ENCODE data around the gene MELTF. TPM values are rescaled to one million over a fixed set of nuclear protein-coding genes. Genes with fewer than 3 reads are reported as not detected.
"Not testable (repeated sequence)": the region's sequence is repeated elsewhere in the genome, so short reads cannot be mapped to it uniquely, and the experiment has no call there.

MELTF gene
- total RNA-seq = 10 to 100 TPM in 2 of 4 donors, 1 to 10 TPM in 1, under 1 TPM in 1; 0.77 to 18.0 (median 6.3) TPM

GRCh38 chr3:197029511-197030167 is at the start of gene MELTF:
Gene MELTF (minus strand): TSS chr3:197029817. CDS start chr3:197029702, 115 bp downstream.
- Histone ChIP-seq H3K27me3 (no peaks in the 10 kb centered on the region), H3K4me1 (peaks cover 0 to 6% of the 10 kb centered on the region in 2 donors), H3K4me3 (peak within 1 kb of the TSS; percentile 22 to 39), H3K36me3 (no peaks in the 10 kb centered on the region), H3K9me3 (no peaks in the 10 kb centered on the region), H3K27ac (peak within 1 kb of the TSS; percentile 81 to 90)
- peak; percentile 35 to 85 (median 72) for TF ChIP-seq CTCF (IDR thresholded peaks at IDR 0.05)
- TF ChIP-seq POLR2A (IDR thresholded peaks at IDR 0.05) = no peak
- intact Hi-C loops (cut with DNase I; ENCODE audit: low total_unique reads) = no loop called here
- peak; percentile 72 for DNase-seq

GRCh38 chr3:197076415-197076814 is 46.8 kb upstream of the MELTF start:
- Histone ChIP-seq H3K27me3 (no peaks in the 10 kb centered on the region), H3K4me1 (no peaks in the 10 kb centered on the region), H3K4me3 (no peak overlapping the region), H3K27ac (no peak overlapping the region), H3K36me3 (no peaks in the 10 kb centered on the region), H3K9me3 (no peaks in the 10 kb centered on the region)
- TF ChIP-seq CTCF (IDR thresholded peaks at IDR 0.05) (no peak), POLR2A (IDR thresholded peaks at IDR 0.05) (no peak)
- no peak for DNase-seq
- intact Hi-C loops (cut with DNase I; ENCODE audit: low total_unique reads) = no loop called here

GRCh38 chr3:197068077-197068476 is 38.5 kb upstream of the MELTF start:
- Histone ChIP-seq H3K4me3 (no peak overlapping the region), H3K9me3 (no peaks in the 10 kb centered on the region), H3K27ac (no peak overlapping the region), H3K27me3 (no peaks in the 10 kb centered on the region), H3K36me3 (no peaks in the 10 kb centered on the region), H3K4me1 (no peaks in the 10 kb centered on the region)
- no peak for TF ChIP-seq POLR2A (IDR thresholded peaks at IDR 0.05)
- no peak for TF ChIP-seq CTCF (IDR thresholded peaks at IDR 0.05)
- intact Hi-C loops (cut with DNase I; ENCODE audit: low total_unique reads) = no loop called here
- DNase-seq = no peak

- intact Hi-C loops (cut with DNase I; ENCODE audit: low total_unique reads) = no loop called here
- no peak for TF ChIP-seq POLR2A (IDR thresholded peaks at IDR 0.05)
- TF ChIP-seq CTCF (IDR thresholded peaks at IDR 0.05) = no peak
- Histone ChIP-seq H3K27me3 (no peaks in the 10 kb centered on the region), H3K9me3 (no peaks in the 10 kb centered on the region), H3K36me3 (no peaks in the 10 kb centered on the region), H3K27ac (no peak overlapping the region), H3K4me3 (no peak overlapping the region), H3K4me1 (no peaks in the 10 kb centered on the region)
- DNase-seq = no peak
Measured at GRCh38 chr3:197064771-197065170, 35.2 kb upstream of the MELTF start.

- H3K36me3 ChIP-seq = no peaks in the 10 kb centered on the region
- intact Hi-C loops (cut with DNase I; ENCODE audit: low total_unique reads) = no loop called here
- no peaks in the 10 kb centered on the region for H3K27me3 ChIP-seq
- H3K9me3 ChIP-seq = no peaks in the 10 kb centered on the region
- H3K4me1 ChIP-seq = no peaks in the 10 kb centered on the region
- TF ChIP-seq CTCF (IDR thresholded peaks at IDR 0.05) (no peak), POLR2A (IDR thresholded peaks at IDR 0.05) (no peak)
- no peak overlapping the region for H3K27ac ChIP-seq
- no peak for DNase-seq
- no peak overlapping the region for H3K4me3 ChIP-seq
Measured at GRCh38 chr3:197062446-197062845, 32.8 kb upstream of the MELTF start.

GRCh38 chr3:197051637-197052036 is 22.0 kb upstream of the MELTF start:
- H3K4me3 ChIP-seq; H3K36me3 ChIP-seq; H3K27ac ChIP-seq; intact Hi-C loops (cut with DNase I; ENCODE audit: low total_unique reads); H3K27me3 ChIP-seq; H3K4me1 ChIP-seq; H3K9me3 ChIP-seq; DNase-seq: not testable (repeated sequence)

All from uterus (tissue), 4 donors.